ENCODE results near the gene RPN2.
A peak's percentile ranks its signal among the peaks of the same experiment; 100 is the strongest.

DNA sequence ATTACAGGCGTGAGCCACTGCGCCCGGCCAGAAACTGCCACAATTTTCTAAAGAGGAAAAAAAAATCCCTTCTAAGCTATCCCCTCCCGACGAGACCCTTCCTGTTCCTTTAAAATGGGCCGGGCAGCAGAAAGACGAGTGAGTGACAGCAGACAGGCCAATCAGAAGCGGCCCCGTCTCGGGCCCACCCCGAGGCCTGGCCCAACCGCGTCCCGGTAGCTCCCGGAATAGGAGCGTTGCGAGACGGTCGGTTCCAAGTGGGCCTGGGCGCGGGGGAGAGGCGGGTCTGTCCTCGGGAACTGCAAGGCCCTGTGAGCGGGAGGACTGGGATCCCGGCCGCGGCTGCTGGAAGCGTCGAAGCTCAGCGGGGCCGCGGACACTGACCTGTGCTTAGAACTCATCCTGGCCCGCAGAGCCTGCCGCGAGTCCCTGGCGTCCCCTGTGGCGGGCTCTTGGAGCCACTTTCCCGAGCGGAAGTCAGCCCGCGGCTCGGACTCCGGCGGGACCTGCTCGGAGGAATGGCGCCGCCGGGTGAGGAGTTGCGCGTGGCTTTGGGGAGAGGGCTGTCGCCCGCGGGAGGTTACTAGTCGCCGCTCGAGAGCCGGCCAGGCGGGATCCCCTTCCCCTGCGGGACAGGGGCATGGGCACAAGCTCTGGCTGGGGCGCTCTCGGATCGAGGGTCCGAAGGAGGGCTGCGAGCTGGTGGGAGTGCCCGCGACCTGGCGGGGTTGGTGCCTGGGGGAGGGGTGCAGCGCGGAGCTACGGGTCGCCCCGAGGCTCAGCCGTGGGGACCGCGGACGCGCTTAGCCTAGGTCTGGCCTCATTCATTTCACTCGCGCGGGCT lies at the start of gene RPN2, which contains the start of gene MROH8:
- TF ChIP-seq, protein P1, sequence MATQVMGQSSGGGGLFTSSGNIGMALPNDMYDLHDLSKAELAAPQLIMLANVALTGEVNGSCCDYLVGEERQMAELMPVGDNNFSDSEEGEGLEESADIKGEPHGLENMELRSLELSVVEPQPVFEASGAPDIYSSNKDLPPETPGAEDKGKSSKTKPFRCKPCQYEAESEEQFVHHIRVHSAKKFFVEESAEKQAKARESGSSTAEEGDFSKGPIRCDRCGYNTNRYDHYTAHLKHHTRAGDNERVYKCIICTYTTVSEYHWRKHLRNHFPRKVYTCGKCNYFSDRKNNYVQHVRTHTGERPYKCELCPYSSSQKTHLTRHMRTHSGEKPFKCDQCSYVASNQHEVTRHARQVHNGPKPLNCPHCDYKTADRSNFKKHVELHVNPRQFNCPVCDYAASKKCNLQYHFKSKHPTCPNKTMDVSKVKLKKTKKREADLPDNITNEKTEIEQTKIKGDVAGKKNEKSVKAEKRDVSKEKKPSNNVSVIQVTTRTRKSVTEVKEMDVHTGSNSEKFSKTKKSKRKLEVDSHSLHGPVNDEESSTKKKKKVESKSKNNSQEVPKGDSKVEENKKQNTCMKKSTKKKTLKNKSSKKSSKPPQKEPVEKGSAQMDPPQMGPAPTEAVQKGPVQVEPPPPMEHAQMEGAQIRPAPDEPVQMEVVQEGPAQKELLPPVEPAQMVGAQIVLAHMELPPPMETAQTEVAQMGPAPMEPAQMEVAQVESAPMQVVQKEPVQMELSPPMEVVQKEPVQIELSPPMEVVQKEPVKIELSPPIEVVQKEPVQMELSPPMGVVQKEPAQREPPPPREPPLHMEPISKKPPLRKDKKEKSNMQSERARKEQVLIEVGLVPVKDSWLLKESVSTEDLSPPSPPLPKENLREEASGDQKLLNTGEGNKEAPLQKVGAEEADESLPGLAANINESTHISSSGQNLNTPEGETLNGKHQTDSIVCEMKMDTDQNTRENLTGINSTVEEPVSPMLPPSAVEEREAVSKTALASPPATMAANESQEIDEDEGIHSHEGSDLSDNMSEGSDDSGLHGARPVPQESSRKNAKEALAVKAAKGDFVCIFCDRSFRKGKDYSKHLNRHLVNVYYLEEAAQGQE (IDR thresholded peaks at IDR 0.05; ENCODE audit: insufficient read depth in 1 of 2, low read depth in 2 of 2, low read length in 2 of 2), result no peak
- TF ChIP-seq POLR2AphosphoS5 (IDR thresholded peaks at IDR 0.05; ENCODE audit: low read depth, low read length) (no peak; the same call in 1 of the 2 replicates), TAF1 (IDR thresholded peaks at IDR 0.05; ENCODE audit: borderline replicate concordance, insufficient read depth, low read length) (no peak), FOXP2 (optimal IDR thresholded peaks at IDR 0.05; ENCODE audit: borderline replicate concordance, extremely low read depth, extremely low read length, insufficient read depth) (peak; percentile 26)

All from PFSK-1 (cell line).